KMS-11 (cell line): ENCODE data around the gene ZNF592.

Experiments used
- H2AFZ ChIP-seq: fragments of 200-600 bp; sonication (generic); 2 replicates; pipeline ENCODE4 v1.6.1; 2016; ENCODE audit warnings: antibody characterized with exemption, mixed run types, low read depth
- H3K27ac ChIP-seq: fragments of 200-600 bp; sonication (generic); 2 replicates; pipeline ENCODE4 v1.6.1; 2016; ENCODE audit warnings: mild to moderate bottlenecking, mixed run types
- H3K27me3 ChIP-seq: fragments of 200-600 bp; sonication (generic); 2 replicates; pipeline ENCODE4 v1.6.1; 2017; ENCODE audit warnings: mild to moderate bottlenecking, low read depth, mixed run types, moderate library complexity; ENCODE audit not compliant: insufficient read depth
- H3K36me3 ChIP-seq: fragments of 200-600 bp; sonication (generic); 2 replicates; pipeline ENCODE4 v1.6.1; 2017; ENCODE audit warnings: mild to moderate bottlenecking, mixed run types; ENCODE audit not compliant: insufficient read depth
- H3K4me1 ChIP-seq: fragments of 200-600 bp; sonication (generic); 2 replicates; pipeline ENCODE4 v1.6.1; 2016; ENCODE audit warnings: mild to moderate bottlenecking, low read depth, mixed run types; ENCODE audit not compliant: poor library complexity, severe bottlenecking
- H3K4me2 ChIP-seq: fragments of 200-600 bp; sonication (generic); 2 replicates; pipeline ENCODE4 v1.7.0; 2016; ENCODE audit warnings: mild to moderate bottlenecking, mixed run types
- H3K4me3 ChIP-seq: fragments of 200-600 bp; sonication (generic); IDR thresholded peaks from 2 replicates; pipeline ENCODE4 v1.6.1; 2017; ENCODE audit warnings: low read depth, low read length, mixed read lengths; ENCODE audit not compliant: insufficient read depth
- H3K79me2 ChIP-seq: fragments of 200-600 bp; sonication (generic); 2 replicates; pipeline ENCODE4 v1.6.1; 2016; ENCODE audit warnings: low read depth, mixed run types; ENCODE audit not compliant: insufficient read depth
- H3K9ac ChIP-seq: fragments of 200-600 bp; sonication (generic); 2 replicates; pipeline ENCODE4 v1.6.1; 2016; ENCODE audit warnings: mild to moderate bottlenecking, mixed run types
- H4K20me1 ChIP-seq: fragments of 200-600 bp; sonication (generic); 2 replicates; pipeline ENCODE4 v1.6.1; 2016; ENCODE audit warnings: mild to moderate bottlenecking, mixed run types; ENCODE audit not compliant: insufficient read depth
- TF ChIP-seq, protein P1 (sequence below): fragments of 200-600 bp; sonication (generic); conservative IDR thresholded peaks from 2 replicates; pipeline ENCODE4 v1.6.1; 2017; ENCODE audit warnings: low read depth, mild to moderate bottlenecking, antibody characterized with exemption, low read length, moderate library complexity, mixed read lengths

The ZNF592 gene, protein sequence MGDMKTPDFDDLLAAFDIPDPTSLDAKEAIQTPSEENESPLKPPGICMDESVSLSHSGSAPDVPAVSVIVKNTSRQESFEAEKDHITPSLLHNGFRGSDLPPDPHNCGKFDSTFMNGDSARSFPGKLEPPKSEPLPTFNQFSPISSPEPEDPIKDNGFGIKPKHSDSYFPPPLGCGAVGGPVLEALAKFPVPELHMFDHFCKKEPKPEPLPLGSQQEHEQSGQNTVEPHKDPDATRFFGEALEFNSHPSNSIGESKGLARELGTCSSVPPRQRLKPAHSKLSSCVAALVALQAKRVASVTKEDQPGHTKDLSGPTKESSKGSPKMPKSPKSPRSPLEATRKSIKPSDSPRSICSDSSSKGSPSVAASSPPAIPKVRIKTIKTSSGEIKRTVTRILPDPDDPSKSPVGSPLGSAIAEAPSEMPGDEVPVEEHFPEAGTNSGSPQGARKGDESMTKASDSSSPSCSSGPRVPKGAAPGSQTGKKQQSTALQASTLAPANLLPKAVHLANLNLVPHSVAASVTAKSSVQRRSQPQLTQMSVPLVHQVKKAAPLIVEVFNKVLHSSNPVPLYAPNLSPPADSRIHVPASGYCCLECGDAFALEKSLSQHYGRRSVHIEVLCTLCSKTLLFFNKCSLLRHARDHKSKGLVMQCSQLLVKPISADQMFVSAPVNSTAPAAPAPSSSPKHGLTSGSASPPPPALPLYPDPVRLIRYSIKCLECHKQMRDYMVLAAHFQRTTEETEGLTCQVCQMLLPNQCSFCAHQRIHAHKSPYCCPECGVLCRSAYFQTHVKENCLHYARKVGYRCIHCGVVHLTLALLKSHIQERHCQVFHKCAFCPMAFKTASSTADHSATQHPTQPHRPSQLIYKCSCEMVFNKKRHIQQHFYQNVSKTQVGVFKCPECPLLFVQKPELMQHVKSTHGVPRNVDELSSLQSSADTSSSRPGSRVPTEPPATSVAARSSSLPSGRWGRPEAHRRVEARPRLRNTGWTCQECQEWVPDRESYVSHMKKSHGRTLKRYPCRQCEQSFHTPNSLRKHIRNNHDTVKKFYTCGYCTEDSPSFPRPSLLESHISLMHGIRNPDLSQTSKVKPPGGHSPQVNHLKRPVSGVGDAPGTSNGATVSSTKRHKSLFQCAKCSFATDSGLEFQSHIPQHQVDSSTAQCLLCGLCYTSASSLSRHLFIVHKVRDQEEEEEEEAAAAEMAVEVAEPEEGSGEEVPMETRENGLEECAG (N-terminal part only)

DNA sequence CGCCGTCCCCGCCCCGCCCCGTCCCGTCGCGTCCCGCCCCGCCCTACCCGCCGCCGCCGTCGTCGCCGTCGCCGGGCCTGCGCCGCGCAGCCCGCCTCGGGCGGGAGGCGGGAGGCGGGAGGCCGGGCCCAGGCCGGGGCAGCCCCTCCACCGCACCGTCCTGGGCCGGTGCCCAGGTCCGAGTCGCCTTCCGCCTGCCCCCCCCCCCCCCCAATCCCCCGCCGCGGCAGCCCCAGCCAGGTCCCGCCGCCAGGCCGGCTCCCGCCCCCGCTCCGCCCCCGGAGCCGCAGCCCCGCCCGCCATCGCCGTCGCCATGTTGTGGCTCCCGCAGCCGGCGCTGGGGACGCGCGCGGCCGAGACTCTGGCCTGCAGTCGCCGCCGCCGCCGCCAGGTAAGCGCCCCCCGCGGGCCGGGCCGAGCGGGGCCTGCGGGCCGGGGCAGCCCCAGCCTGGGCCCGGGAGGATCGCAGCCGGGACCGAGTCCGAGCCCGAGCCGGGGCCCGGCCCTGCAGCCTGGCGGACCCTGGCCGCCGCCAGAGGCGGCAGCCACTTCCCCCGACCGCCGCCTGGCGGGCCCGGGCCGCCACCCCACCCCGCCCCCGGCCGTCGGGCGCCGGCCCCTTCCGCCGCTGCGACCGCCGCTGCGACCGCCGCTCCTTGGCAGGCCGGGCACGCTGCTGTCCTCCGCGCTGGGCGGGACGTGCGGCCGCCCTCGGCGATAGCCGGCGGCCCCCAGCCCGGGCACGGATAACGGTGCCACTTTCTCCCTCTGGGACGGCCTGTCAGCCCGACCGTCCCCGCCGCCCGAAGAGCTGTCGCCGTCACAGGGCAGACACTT, at the start of gene ZNF592:
Gene ZNF592, plus strand, starts transcription at position 319 of the 837 bp plus-strand sequence. CDS start 34,084 bp downstream, outside the sequence.
- H3K4me1 ChIP-seq, result peaks cover 51% of the 10 kb centered on the region
- TF ChIP-seq, protein P1, sequence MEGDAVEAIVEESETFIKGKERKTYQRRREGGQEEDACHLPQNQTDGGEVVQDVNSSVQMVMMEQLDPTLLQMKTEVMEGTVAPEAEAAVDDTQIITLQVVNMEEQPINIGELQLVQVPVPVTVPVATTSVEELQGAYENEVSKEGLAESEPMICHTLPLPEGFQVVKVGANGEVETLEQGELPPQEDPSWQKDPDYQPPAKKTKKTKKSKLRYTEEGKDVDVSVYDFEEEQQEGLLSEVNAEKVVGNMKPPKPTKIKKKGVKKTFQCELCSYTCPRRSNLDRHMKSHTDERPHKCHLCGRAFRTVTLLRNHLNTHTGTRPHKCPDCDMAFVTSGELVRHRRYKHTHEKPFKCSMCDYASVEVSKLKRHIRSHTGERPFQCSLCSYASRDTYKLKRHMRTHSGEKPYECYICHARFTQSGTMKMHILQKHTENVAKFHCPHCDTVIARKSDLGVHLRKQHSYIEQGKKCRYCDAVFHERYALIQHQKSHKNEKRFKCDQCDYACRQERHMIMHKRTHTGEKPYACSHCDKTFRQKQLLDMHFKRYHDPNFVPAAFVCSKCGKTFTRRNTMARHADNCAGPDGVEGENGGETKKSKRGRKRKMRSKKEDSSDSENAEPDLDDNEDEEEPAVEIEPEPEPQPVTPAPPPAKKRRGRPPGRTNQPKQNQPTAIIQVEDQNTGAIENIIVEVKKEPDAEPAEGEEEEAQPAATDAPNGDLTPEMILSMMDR, result no peak
- H3K4me3 ChIP-seq, result peak within 1 kb of the TSS; percentile 65
- H4K20me1 ChIP-seq, result 0 out of 2 replicates have a peak, but pooled peaks cover 10% of the 10 kb centered on the region
- peak within 1 kb of the TSS; percentile 94 for H3K27ac ChIP-seq
- no peaks in the 10 kb centered on the region for H3K36me3 ChIP-seq
- H2AFZ ChIP-seq, result peak within 1 kb of the TSS; percentile 41
- peaks cover 73% of the 10 kb centered on the region for H3K79me2 ChIP-seq
- H3K4me2 ChIP-seq, result peak within 1 kb of the TSS; percentile 96
- peak within 1 kb of the TSS; percentile 83 for H3K9ac ChIP-seq
- no peaks in the 10 kb centered on the region for H3K27me3 ChIP-seq

DNA sequence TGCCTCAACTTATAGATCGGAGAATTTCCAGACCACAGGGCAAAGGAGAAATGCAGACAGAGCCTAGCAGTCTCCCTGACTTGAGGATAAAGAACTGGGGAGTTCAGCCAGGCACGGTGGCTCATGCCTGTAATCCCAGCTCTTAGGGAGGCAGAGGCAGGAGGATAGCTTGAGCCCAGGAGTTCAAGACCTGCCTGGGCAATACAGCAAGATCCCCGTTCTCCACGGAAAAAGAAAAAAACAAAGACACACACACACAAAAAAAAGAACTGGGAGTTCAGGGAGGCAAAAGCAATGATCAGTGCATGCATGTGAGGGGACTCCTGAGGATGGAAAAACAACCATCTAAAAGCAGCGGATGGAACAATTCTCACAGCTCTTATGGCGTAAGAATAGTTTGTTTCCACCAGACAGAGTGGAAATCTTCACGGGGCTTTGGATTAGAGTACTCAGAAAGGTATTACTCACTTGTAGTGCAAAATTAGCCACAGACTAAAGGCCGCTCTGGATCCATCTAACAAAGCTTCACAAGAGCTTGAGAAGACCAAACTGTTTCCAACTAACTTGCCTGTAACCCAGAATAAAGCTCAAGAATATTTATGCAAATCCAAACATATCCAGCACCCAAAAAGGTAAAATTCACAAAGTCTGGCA, 48.7 kb upstream of the ZNF592 start:
- TF ChIP-seq, protein P1, result no peak
- no peaks in the 10 kb centered on the region for H3K27me3 ChIP-seq
- peaks cover 95% of the 10 kb centered on the region for H3K79me2 ChIP-seq
- H3K4me2 ChIP-seq, result no peak overlapping the region
- peaks cover 9% of the 10 kb centered on the region for H4K20me1 ChIP-seq
- H3K27ac ChIP-seq, result no peak overlapping the region
- H3K4me3 ChIP-seq, result no peak overlapping the region
- no peak overlapping the region for H2AFZ ChIP-seq
- H3K36me3 ChIP-seq, result no peaks in the 10 kb centered on the region
- H3K9ac ChIP-seq, result no peak overlapping the region
- peaks cover 26% of the 10 kb centered on the region for H3K4me1 ChIP-seq

DNA sequence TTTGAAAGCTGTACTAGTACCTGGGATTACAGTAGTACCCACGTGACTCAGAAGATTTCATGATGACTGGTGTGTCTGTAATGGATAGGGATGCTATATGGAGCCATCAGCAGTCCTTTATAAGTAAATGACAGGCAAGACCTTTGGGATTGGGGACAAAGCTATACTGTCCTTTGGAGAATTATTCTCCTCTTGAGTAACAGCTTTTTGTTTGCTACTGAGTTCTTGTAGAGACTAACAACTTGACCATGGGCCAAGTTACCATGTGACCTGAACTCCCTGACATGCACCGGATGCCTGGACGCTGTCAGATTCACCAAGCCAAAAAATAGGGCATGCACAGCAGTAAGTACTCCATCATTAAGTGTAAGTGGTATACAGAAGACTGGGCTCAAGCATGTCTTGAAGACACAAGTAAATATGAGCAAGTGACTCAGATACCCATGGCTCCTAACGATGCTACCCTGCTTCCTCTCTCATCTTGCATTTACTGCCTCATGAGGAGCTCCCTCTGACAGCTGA, 45.4 kb upstream of the ZNF592 start:
- H3K27me3 ChIP-seq, result no peaks in the 10 kb centered on the region
- no peak overlapping the region for H3K9ac ChIP-seq
- H3K4me2 ChIP-seq, result no peak overlapping the region
- peaks cover 15% of the 10 kb centered on the region for H3K4me1 ChIP-seq
- H3K79me2 ChIP-seq, result peaks cover 92% of the 10 kb centered on the region
- no peak overlapping the region for H3K27ac ChIP-seq
- no peak overlapping the region for H2AFZ ChIP-seq
- no peak overlapping the region for H3K4me3 ChIP-seq
- TF ChIP-seq, protein P1, result no peak
- peaks cover 9% of the 10 kb centered on the region; the same call in 1 of the 2 replicates for H4K20me1 ChIP-seq
- H3K36me3 ChIP-seq, result no peaks in the 10 kb centered on the region
